GM12891 (cell line): ENCODE measurements around the gene KCNQ5.

Experiments
- PAX5 ChIP-seq: IDR thresholded peaks from 2 replicates; pipeline ENCODE4 v1.6.1; 2011; ENCODE audit warnings: low read length, moderate library complexity, mild to moderate bottlenecking; ENCODE audit not compliant: insufficient read depth, severe bottlenecking
- POLR2A ChIP-seq: IDR thresholded peaks from 2 replicates; pipeline ENCODE4 v1.6.1; 2011; ENCODE audit warnings: low read depth, low read length, control low read depth
- POLR2AphosphoS5 ChIP-seq: IDR thresholded peaks from 2 replicates; pipeline ENCODE4 v1.6.1; 2011; ENCODE audit warnings: low read depth, low read length, control low read depth
- POU2F2 ChIP-seq: IDR thresholded peaks from 2 replicates; pipeline ENCODE4 v1.6.1; 2011; ENCODE audit warnings: low read depth, mild to moderate bottlenecking, control low read depth, low read length, moderate library complexity
- SPI1 ChIP-seq: IDR thresholded peaks from 2 replicates; pipeline ENCODE4 v1.6.1; 2011; ENCODE audit warnings: low read depth, low read length, control low read depth
- TAF1 ChIP-seq: IDR thresholded peaks from 2 replicates; pipeline ENCODE4 v1.6.1; 2011; ENCODE audit warnings: low read depth, low read length, control low read depth

- TF ChIP-seq POLR2AphosphoS5 (no peak), POLR2A (no peak), TAF1 (no peak), PAX5 (no peak), SPI1 (no peak), POU2F2 (no peak)
Observed at GRCh38 chr6:72922401-72922800, 300.5 kb downstream of the KCNQ5 start.
